Endothelial cell (in vitro differentiated cells): Measurements from ENCODE around the gene TMEM98. TPM values are rescaled to one million over a fixed set of nuclear protein-coding genes. Genes with fewer than 3 reads are reported as not detected.

Experiments used
- DNase-seq: peaks from one replicate; pipeline ENCODE4 v3.0.0; 2021; ENCODE audit warnings: low spot score
- H3K27ac Mint-ChIP-seq: one replicate; pipeline ENCODE4 v1.8.0; 2021; ENCODE audit warnings: mixed read lengths, inconsistent platforms; ENCODE audit not compliant: unreplicated experiment
- H3K27me3 Mint-ChIP-seq: one replicate; pipeline ENCODE4 v1.8.0; 2021; ENCODE audit warnings: mild to moderate bottlenecking, moderate library complexity, mixed read lengths, inconsistent platforms; ENCODE audit not compliant: unreplicated experiment
- H3K36me3 Mint-ChIP-seq: one replicate; pipeline ENCODE4 v1.8.0; 2021; ENCODE audit warnings: mild to moderate bottlenecking, low read depth, mixed read lengths, inconsistent platforms; ENCODE audit not compliant: unreplicated experiment
- H3K4me1 Mint-ChIP-seq: one replicate; pipeline ENCODE4 v1.8.0; 2021; ENCODE audit warnings: mild to moderate bottlenecking, mixed read lengths, inconsistent platforms; ENCODE audit not compliant: unreplicated experiment
- H3K4me3 Mint-ChIP-seq: one replicate; pipeline ENCODE4 v1.8.0; 2021; ENCODE audit warnings: mild to moderate bottlenecking, mixed read lengths, inconsistent platforms; ENCODE audit not compliant: unreplicated experiment
- H3K9me3 Mint-ChIP-seq: one replicate; pipeline ENCODE4 v1.8.0; 2021; ENCODE audit warnings: mixed read lengths, inconsistent platforms; ENCODE audit not compliant: unreplicated experiment
- CTCF ChIP-seq: fragments of 200-600 bp; sonication (generic); IDR thresholded peaks from one replicate; pipeline ENCODE4 v1.5.0; 2021; ENCODE audit warnings: antibody characterized with exemption; ENCODE audit not compliant: unreplicated experiment
- total RNA-seq: library from RNA; stranded (reverse); fragmentation: NEBNext Ultra II Directional; extraction: Animal tissue kit (Norgen Biotek cat#: 25700); gene quantifications from one replicate; pipeline ENCODE4 v1.2.1, GENCODE V29; 2021; ENCODE audit not compliant: unreplicated experiment

The TMEM98 gene
- total RNA-seq, 1 donor from 2014 or later: 84.2 TPM

- Mint-ChIP-seq H3K9me3 (no peaks in the 10 kb centered on the region), H3K36me3 (no peaks in the 10 kb centered on the region), H3K4me1 (no peaks in the 10 kb centered on the region), H3K4me3 (no peak overlapping the region), H3K27me3 (peaks cover 5% of the 10 kb centered on the region), H3K27ac (no peak overlapping the region)
- TF ChIP-seq CTCF: no peak
- no peak for DNase-seq
Measured at GRCh38 chr17:32988481-32989101, 60.6 kb downstream of the TMEM98 start.

GRCh38 chr17:32992321-32993033 lies 64.5 kb downstream of the TMEM98 start:
- H3K27ac Mint-ChIP-seq: no peak overlapping the region
- H3K27me3 Mint-ChIP-seq: peaks cover 8% of the 10 kb centered on the region
- H3K4me1 Mint-ChIP-seq: no peaks in the 10 kb centered on the region
- no peak overlapping the region for H3K4me3 Mint-ChIP-seq
- no peak for DNase-seq
- no peak for TF ChIP-seq CTCF
- H3K9me3 Mint-ChIP-seq: no peaks in the 10 kb centered on the region
- no peaks in the 10 kb centered on the region for H3K36me3 Mint-ChIP-seq

GRCh38 chr17:32993977-32994376 lies 66.0 kb downstream of the TMEM98 start:
- Mint-ChIP-seq H3K27me3 (peaks cover 8% of the 10 kb centered on the region), H3K36me3 (no peaks in the 10 kb centered on the region), H3K27ac (no peak overlapping the region), H3K9me3 (no peaks in the 10 kb centered on the region), H3K4me1 (no peaks in the 10 kb centered on the region), H3K4me3 (no peak overlapping the region)
- no peak for DNase-seq
- no peak for TF ChIP-seq CTCF

Other genes with a start within 250 kb of the TMEM98 start
- gene MYO1D, start 51.0 kb upstream of the TMEM98 start, total RNA-seq: 26.4 TPM
- gene SPACA3, start 63.7 kb downstream of the TMEM98 start, total RNA-seq: not detected